Testis (tissue), 2 donors: ENCODE results near the gene SSTR5.

Experiments
- CTCF ChIP-seq, 3 experiments: fragments of 450-650 bp in 2 of 3; fragments of 200-600 bp in 1 of 3; sonication (generic) in 1 of 3; IDR thresholded peaks; one replicate each; pipeline ENCODE4 v1.5.1; 2016 to 2019; ENCODE audit warnings: antibody characterized with exemption in 3 of 3, mild to moderate bottlenecking in 2 of 3, moderate library complexity in 1 of 3
- POLR2A ChIP-seq: fragments of 450-650 bp; IDR thresholded peaks from one replicate; pipeline ENCODE4 v1.6.1; 2017; ENCODE audit warnings: antibody characterized with exemption, mild to moderate bottlenecking, moderate library complexity

GRCh38 chr16:1057252-1057932 is 15.2 kb upstream of the SSTR5 start:
- TF ChIP-seq CTCF (IDR thresholded peaks at IDR 0.05) (peak; percentile 77 to 82 (median 81)), POLR2A (no peak)
